Measurements from ENCODE around the gene TSPAN18.
A peak's percentile ranks its signal among the peaks of the same experiment; 100 is the strongest.
"Not testable (repeated sequence)": the region's sequence is repeated elsewhere in the genome, so short reads cannot be mapped to it uniquely, and the experiment has no call there.

Gene TSPAN18

GRCh38 chr11:44852159-44852747, 125.5 kb downstream of the TSPAN18 start:
- no peak for DNase-seq

GRCh38 chr11:44852952-44853351, 126.2 kb downstream of the TSPAN18 start:
- no peak for DNase-seq

- DNase-seq: no peak
Observed at GRCh38 chr11:44853666-44854065, 126.9 kb downstream of the TSPAN18 start.

GRCh38 chr11:44854086-44854485, 127.3 kb downstream of the TSPAN18 start:
- DNase-seq: no peak

GRCh38 chr11:44854741-44855492, 128.2 kb downstream of the TSPAN18 start:
- DNase-seq: no peak

GRCh38 chr11:44855493-44855849, 128.7 kb downstream of the TSPAN18 start:
- DNase-seq: no peak

GRCh38 chr11:44857490-44858090, 130.8 kb downstream of the TSPAN18 start:
- DNase-seq: no peak

GRCh38 chr11:44858796-44859527, 132.2 kb downstream of the TSPAN18 start:
- no peak for DNase-seq

GRCh38 chr11:44859528-44859925, 132.8 kb downstream of the TSPAN18 start:
- DNase-seq: no peak

- no peak for DNase-seq
Observed at GRCh38 chr11:44860346-44860745, 133.6 kb downstream of the TSPAN18 start.

GRCh38 chr11:44861849-44862557, 135.2 kb downstream of the TSPAN18 start:
- DNase-seq: peak; percentile 76

GRCh38 chr11:44862558-44863101, 135.9 kb downstream of the TSPAN18 start:
- no peak for DNase-seq

GRCh38 chr11:44863231-44863630, 136.5 kb downstream of the TSPAN18 start:
- DNase-seq: no peak

- DNase-seq: no peak
Observed at GRCh38 chr11:44865866-44866272, 139.1 kb downstream of the TSPAN18 start.

GRCh38 chr11:44866286-44866685, 139.5 kb downstream of the TSPAN18 start:
- DNase-seq: no peak

- DNase-seq: no peak
Observed at GRCh38 chr11:44868021-44868420, 141.3 kb downstream of the TSPAN18 start.

- no peak for DNase-seq
Observed at GRCh38 chr11:44868455-44869421, 142.0 kb downstream of the TSPAN18 start.

GRCh38 chr11:44870181-44870580, 143.4 kb downstream of the TSPAN18 start:
- no peak for DNase-seq

GRCh38 chr11:44870615-44871176, 143.9 kb downstream of the TSPAN18 start:
- DNase-seq: no peak

GRCh38 chr11:44871682-44872081, 144.9 kb downstream of the TSPAN18 start:
- DNase-seq: not testable (repeated sequence)

- no peak for DNase-seq
Observed at GRCh38 chr11:44872556-44872955, 145.8 kb downstream of the TSPAN18 start.

Measured in right forelimb (tissue), 1 donor.